Measurements from ENCODE around the gene RFC1.

Gene RFC1

GRCh38 chr4:39263895-39264294 is 102.3 kb downstream of the RFC1 start:
- Histone ChIP-seq H3K4me1 (ENCODE audit: insufficient read depth, low read length) (no peaks in the 10 kb centered on the region), H3K9me3 (ENCODE audit: control insufficient read depth, insufficient read depth, low read length) (no peaks in the 10 kb centered on the region), H3K36me3 (ENCODE audit: insufficient read depth, low read length) (no peaks in the 10 kb centered on the region; the same call in 1 of the 2 replicates), H3K9ac (ENCODE audit: low read depth, low read length) (no peak overlapping the region)

GRCh38 chr4:39259571-39260330 is 106.4 kb downstream of the RFC1 start:
- H3K9me3 ChIP-seq (ENCODE audit: control insufficient read depth, insufficient read depth, low read length), result no peaks in the 10 kb centered on the region
- peaks cover 6% of the 10 kb centered on the region; the same call in 1 of the 2 replicates for H3K4me1 ChIP-seq (ENCODE audit: insufficient read depth, low read length)
- H3K9ac ChIP-seq (ENCODE audit: low read depth, low read length), result no peak overlapping the region
- no peaks in the 10 kb centered on the region; the same call in 1 of the 2 replicates for H3K36me3 ChIP-seq (ENCODE audit: insufficient read depth, low read length)

GRCh38 chr4:39256436-39256835 is 109.7 kb downstream of the RFC1 start:
- H3K9me3 ChIP-seq (ENCODE audit: control insufficient read depth, insufficient read depth, low read length), result no peaks in the 10 kb centered on the region
- H3K36me3 ChIP-seq (ENCODE audit: insufficient read depth, low read length), result no peaks in the 10 kb centered on the region; the same call in 1 of the 2 replicates
- peaks cover 6% of the 10 kb centered on the region; the same call in 1 of the 2 replicates for H3K4me1 ChIP-seq (ENCODE audit: insufficient read depth, low read length)
- H3K9ac ChIP-seq (ENCODE audit: low read depth, low read length), result no peak overlapping the region

- H3K9me3 ChIP-seq (ENCODE audit: control insufficient read depth, insufficient read depth, low read length), result no peaks in the 10 kb centered on the region
- no peaks in the 10 kb centered on the region; the same call in 1 of the 2 replicates for H3K36me3 ChIP-seq (ENCODE audit: insufficient read depth, low read length)
- H3K4me1 ChIP-seq (ENCODE audit: insufficient read depth, low read length), result peaks cover 6% of the 10 kb centered on the region; the same call in 1 of the 2 replicates
- no peak overlapping the region for H3K9ac ChIP-seq (ENCODE audit: low read depth, low read length)
Measured at GRCh38 chr4:39255871-39256270, 110.3 kb downstream of the RFC1 start.

GRCh38 chr4:39255266-39255665 is 110.9 kb downstream of the RFC1 start:
- H3K4me1 ChIP-seq (ENCODE audit: insufficient read depth, low read length), result peaks cover 6% of the 10 kb centered on the region; the same call in 1 of the 2 replicates
- H3K36me3 ChIP-seq (ENCODE audit: insufficient read depth, low read length), result no peaks in the 10 kb centered on the region; the same call in 1 of the 2 replicates
- no peak overlapping the region for H3K9ac ChIP-seq (ENCODE audit: low read depth, low read length)
- no peaks in the 10 kb centered on the region for H3K9me3 ChIP-seq (ENCODE audit: control insufficient read depth, insufficient read depth, low read length)

- no peaks in the 10 kb centered on the region for H3K36me3 ChIP-seq (ENCODE audit: insufficient read depth, low read length)
- no peaks in the 10 kb centered on the region for H3K4me1 ChIP-seq (ENCODE audit: insufficient read depth, low read length)
- H3K9me3 ChIP-seq (ENCODE audit: control insufficient read depth, insufficient read depth, low read length), result no peaks in the 10 kb centered on the region
- H3K9ac ChIP-seq (ENCODE audit: low read depth, low read length), result no peak overlapping the region
Measured at GRCh38 chr4:39243462-39243861, 122.7 kb downstream of the RFC1 start.
